Osteocyte (in vitro differentiated cells): ENCODE data around the gene TGFA. TPM values are rescaled to one million over a fixed set of nuclear protein-coding genes. Genes with fewer than 3 reads are reported as not detected.

Source experiments
- DNase-seq: peaks from one replicate; pipeline ENCODE4 v3.0.0; 2021; ENCODE audit warnings: mixed read lengths; ENCODE audit not compliant: unreplicated experiment; ENCODE audit errors: extremely low spot score
- H3K27ac Mint-ChIP-seq: one replicate; pipeline ENCODE4 v1.8.0; 2021; ENCODE audit warnings: mild to moderate bottlenecking, mixed read lengths; ENCODE audit not compliant: unreplicated experiment
- H3K27me3 Mint-ChIP-seq: one replicate; pipeline ENCODE4 v1.8.0; 2021; ENCODE audit warnings: mixed read lengths; ENCODE audit not compliant: unreplicated experiment
- H3K36me3 Mint-ChIP-seq: one replicate; pipeline ENCODE4 v1.8.0; 2021; ENCODE audit warnings: mixed read lengths; ENCODE audit not compliant: unreplicated experiment
- H3K4me1 Mint-ChIP-seq: one replicate; pipeline ENCODE4 v1.8.0; 2021; ENCODE audit warnings: mixed read lengths; ENCODE audit not compliant: unreplicated experiment
- H3K4me3 Mint-ChIP-seq: one replicate; pipeline ENCODE4 v1.8.0; 2021; ENCODE audit warnings: mild to moderate bottlenecking, moderate library complexity, mixed read lengths; ENCODE audit not compliant: unreplicated experiment
- H3K9me3 Mint-ChIP-seq: one replicate; pipeline ENCODE4 v1.8.0; 2021; ENCODE audit warnings: mixed read lengths; ENCODE audit not compliant: unreplicated experiment
- total RNA-seq: library from RNA; stranded (reverse); gene quantifications from 2 replicates; pipeline ENCODE4 v1.2.1, GENCODE V29; 2021
- TF ChIP-seq, protein P1 (sequence below): fragments of 200-600 bp; sonication (generic); IDR thresholded peaks from 2 replicates; pipeline ENCODE4 v1.5.0; 2021; ENCODE audit warnings: antibody characterized with exemption, mild to moderate bottlenecking, moderate library complexity

The TGFA gene
- total RNA-seq, 1 donor from 2014 or later, result 0.08 TPM

DNA sequence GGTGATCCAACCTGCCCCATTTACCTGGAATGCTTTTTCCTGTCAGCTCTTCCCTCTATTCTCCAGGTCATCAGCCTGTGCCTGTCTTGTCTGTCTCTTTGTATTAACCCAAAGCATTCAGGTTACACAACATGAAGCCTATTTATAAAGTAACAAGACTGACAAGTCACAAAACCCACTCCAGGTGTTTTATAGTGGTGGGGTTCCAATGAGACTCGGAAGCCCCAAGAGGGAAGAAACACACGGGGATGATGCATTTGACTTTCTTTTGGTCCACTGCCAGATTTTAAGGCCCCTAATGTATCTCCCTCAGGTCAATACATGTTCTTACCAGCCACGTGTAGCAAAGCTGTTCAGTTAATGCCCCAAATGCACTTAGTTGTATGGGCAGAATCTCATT is 27.5 kb downstream of the TGFA start:
- no peak for DNase-seq
- H3K9me3 Mint-ChIP-seq, result no peaks in the 10 kb centered on the region
- H3K27ac Mint-ChIP-seq, result no peak overlapping the region
- H3K4me3 Mint-ChIP-seq, result no peak overlapping the region
- no peaks in the 10 kb centered on the region for H3K36me3 Mint-ChIP-seq
- H3K27me3 Mint-ChIP-seq, result peaks cover 7% of the 10 kb centered on the region
- TF ChIP-seq, protein P1, sequence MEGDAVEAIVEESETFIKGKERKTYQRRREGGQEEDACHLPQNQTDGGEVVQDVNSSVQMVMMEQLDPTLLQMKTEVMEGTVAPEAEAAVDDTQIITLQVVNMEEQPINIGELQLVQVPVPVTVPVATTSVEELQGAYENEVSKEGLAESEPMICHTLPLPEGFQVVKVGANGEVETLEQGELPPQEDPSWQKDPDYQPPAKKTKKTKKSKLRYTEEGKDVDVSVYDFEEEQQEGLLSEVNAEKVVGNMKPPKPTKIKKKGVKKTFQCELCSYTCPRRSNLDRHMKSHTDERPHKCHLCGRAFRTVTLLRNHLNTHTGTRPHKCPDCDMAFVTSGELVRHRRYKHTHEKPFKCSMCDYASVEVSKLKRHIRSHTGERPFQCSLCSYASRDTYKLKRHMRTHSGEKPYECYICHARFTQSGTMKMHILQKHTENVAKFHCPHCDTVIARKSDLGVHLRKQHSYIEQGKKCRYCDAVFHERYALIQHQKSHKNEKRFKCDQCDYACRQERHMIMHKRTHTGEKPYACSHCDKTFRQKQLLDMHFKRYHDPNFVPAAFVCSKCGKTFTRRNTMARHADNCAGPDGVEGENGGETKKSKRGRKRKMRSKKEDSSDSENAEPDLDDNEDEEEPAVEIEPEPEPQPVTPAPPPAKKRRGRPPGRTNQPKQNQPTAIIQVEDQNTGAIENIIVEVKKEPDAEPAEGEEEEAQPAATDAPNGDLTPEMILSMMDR, result no peak
- H3K4me1 Mint-ChIP-seq, result no peaks in the 10 kb centered on the region

DNA sequence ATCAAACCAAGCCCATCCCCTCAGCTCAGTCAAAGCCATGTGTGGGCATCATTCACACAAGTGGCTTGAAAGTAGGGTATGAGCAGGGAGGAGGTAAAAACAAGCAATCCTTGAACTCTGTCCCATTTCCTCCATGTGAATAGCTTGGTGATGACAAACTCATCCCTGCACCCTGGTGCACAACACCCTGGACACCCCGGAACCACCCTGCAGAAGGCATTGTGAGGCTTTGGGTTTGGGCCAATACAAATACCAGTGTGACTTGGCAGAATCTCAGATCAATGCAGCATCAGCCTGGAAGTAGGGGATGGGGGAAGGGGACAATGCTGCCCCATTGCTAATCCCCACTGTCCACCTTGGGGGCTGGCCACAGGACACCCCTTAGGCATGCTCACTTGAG is 28.6 kb downstream of the TGFA start:
- H3K4me1 Mint-ChIP-seq, result no peaks in the 10 kb centered on the region
- no peak for DNase-seq
- H3K27me3 Mint-ChIP-seq, result peaks cover 13% of the 10 kb centered on the region
- no peaks in the 10 kb centered on the region for H3K36me3 Mint-ChIP-seq
- no peak overlapping the region for H3K27ac Mint-ChIP-seq
- TF ChIP-seq, protein P1, result no peak
- no peak overlapping the region for H3K4me3 Mint-ChIP-seq
- H3K9me3 Mint-ChIP-seq, result no peaks in the 10 kb centered on the region

DNA sequence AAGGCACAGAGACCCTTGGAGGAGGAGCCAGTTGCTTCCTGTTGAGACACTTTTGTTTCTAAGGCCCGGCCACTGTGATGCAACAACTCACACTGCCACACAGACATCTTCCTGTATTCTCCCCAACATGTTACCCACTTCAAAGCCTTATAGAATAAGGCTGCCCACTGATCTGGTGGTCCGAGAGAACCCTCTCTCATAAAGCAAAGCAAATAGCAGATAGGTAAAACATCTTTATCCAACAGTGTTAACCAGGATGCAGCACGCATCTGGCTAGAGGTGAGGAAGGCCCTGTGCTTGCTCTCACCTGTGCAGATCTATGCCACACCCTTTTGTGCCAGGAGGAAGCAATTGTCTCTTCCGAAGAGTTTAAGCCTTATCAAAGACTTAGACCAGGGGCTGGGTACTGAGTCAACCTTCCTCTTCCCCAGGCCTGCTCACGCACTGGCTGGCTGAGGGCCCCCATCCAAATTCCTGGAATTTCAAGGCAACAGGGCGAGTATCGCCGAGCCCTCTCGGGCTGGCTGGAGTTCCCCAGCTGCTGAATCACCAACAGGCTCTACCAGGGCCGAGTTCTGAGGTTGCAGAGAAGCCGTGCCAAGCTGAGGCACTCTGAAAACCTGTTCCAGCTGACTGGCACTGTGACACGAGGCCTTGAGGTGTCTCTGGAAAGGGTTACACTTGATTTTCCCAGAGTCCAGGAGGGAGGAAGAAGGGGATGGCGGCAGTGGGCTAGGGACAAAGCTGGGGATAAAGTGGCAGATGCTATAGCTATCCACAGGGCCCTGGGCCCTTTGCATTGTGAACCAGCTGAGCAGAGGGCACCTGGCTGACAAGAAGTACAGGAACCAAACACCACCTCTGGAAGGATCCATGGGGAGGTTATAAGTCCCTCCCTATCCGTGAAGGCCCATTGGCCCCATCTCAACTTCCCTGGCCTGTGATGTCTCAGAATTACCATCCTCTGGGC is 29.3 kb downstream of the TGFA start:
- Mint-ChIP-seq H3K36me3 (no peaks in the 10 kb centered on the region), H3K4me1 (no peaks in the 10 kb centered on the region), H3K27me3 (peaks cover 12% of the 10 kb centered on the region), H3K27ac (no peak overlapping the region), H3K4me3 (no peak overlapping the region), H3K9me3 (no peaks in the 10 kb centered on the region)
- DNase-seq, result no peak
- TF ChIP-seq, protein P1, result no peak

DNA sequence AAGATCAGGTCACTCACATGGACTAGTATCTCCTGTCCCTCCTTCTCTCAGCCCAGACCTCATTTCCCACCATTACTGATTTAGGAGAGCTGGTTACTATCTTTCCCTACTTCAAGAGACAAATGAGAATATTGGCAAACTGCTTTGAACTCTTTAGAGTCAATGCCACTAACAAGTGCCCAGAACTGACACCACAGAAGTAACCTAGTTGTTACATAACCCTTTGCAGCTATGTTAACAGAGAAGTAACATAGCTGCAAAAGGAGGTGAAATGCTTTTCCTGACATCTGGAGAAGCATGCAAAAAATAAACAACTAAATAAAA is 30.0 kb downstream of the TGFA start:
- Mint-ChIP-seq H3K27ac (no peak overlapping the region), H3K36me3 (no peaks in the 10 kb centered on the region)
- TF ChIP-seq, protein P1, result no peak

DNA sequence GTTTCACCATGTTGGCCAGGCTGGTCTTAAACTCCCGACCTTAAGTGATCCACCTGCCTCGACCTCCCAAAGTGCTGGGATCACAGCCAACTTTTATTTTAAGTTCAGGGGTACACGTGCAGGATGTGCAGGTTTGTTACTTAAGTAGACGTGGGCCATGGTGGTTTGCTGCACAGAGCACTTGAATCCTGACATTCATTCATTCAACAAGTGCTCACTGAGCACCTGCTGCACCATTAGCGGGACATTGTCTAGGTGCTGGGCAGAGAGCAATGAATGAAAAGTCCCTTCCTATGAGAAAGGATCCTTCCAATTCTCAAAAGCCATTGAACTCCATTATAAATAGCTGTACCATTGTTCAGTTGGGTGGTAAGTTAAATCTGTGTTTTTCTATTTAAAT is 31.0 kb downstream of the TGFA start:
- no peaks in the 10 kb centered on the region for H3K9me3 Mint-ChIP-seq
- H3K4me1 Mint-ChIP-seq, result no peaks in the 10 kb centered on the region
- H3K4me3 Mint-ChIP-seq, result no peak overlapping the region
- peaks cover 8% of the 10 kb centered on the region for H3K27me3 Mint-ChIP-seq
- H3K36me3 Mint-ChIP-seq, result no peaks in the 10 kb centered on the region
- no peak overlapping the region for H3K27ac Mint-ChIP-seq
- TF ChIP-seq, protein P1, result no peak
- no peak for DNase-seq

More for the DNA sequence above, 30.0 kb downstream of the TGFA start:
- DNase-seq, result no peak
- H3K4me3 Mint-ChIP-seq, result no peak overlapping the region
- no peaks in the 10 kb centered on the region for H3K4me1 Mint-ChIP-seq
- H3K9me3 Mint-ChIP-seq, result no peaks in the 10 kb centered on the region
- peaks cover 8% of the 10 kb centered on the region for H3K27me3 Mint-ChIP-seq
